ENCODE measurements around the gene GTSE1. TPM values are rescaled to one million over a fixed set of nuclear protein-coding genes. Genes with fewer than 3 reads are reported as not detected.

Gene GTSE1
- polyA plus RNA-seq, 2 of the 4 experiments (the other 2 are of a cell fraction), result 11.5 to 25.7 TPM

- ChIA-PET CTCF (interaction anchor here (0.6 to 11.9 kb wide), 4 partner anchors 9 to 189 kb away, joined by 3 to 184 read pairs (median 4); partner anchors contain the start of gene CELSR1), POLR2A (no interaction called here)
- Histone ChIP-seq H3K4me3 (no peak overlapping the region), H3K4me2 (no peak overlapping the region), H3K27ac (no peak overlapping the region), H3K9me3 (no peaks in the 10 kb centered on the region), H3K4me1 (peaks cover 11% of the 10 kb centered on the region)
- TF ChIP-seq RARB (CRISPR knock-in tag; IDR thresholded peaks at IDR 0.05), result no peak
- FAIRE-seq (no peak), ATAC-seq (no peak), DNase-seq (ENCODE audit: low read depth in 1 of 2, low spot score in 1 of 2) (no peak)
- 89% methylated on average over 7 of the region's 7 CpGs for whole genome bisulfite sequencing (ENCODE audit: missing lambda C conversion rate)
Observed at GRCh38 chr22:46350121-46350520, 53.5 kb downstream of the GTSE1 start.

GRCh38 chr22:46350646-46351045 is 54.0 kb downstream of the GTSE1 start:
- WGBS (ENCODE audit: missing lambda C conversion rate), result 89% methylated on average over 3 of the region's 20 CpGs
- CTCF ChIA-PET, result interaction anchor here (1.5 to 11.9 kb wide), 3 partner anchors 8 to 188 kb away, joined by 4 to 184 read pairs (median 15); partner anchors contain the start of gene CELSR1
- ATAC-seq (no peak), DNase-seq (ENCODE audit: low read depth in 1 of 2, low spot score in 1 of 2) (no peak), FAIRE-seq (no peak)
- TF ChIP-seq NPAS2 (CRISPR knock-in tag; IDR thresholded peaks at IDR 0.05; ENCODE audit: borderline replicate concordance), result no peak
- TF ChIP-seq EP300 (IDR thresholded peaks at IDR 0.05), result no peak
- TF ChIP-seq JUNB (IDR thresholded peaks at IDR 0.05), result no peak
- no peak for TF ChIP-seq CHD2 (IDR thresholded peaks at IDR 0.05; ENCODE audit: low read length, partially characterized antibody)
- TF ChIP-seq HEYL (CRISPR knock-in tag; IDR thresholded peaks at IDR 0.05), result no peak
- no peak for TF ChIP-seq FOXS1 (CRISPR knock-in tag; IDR thresholded peaks at IDR 0.05)
- TF ChIP-seq HES2 (IDR thresholded peaks at IDR 0.05), result no peak
- TF ChIP-seq RARB (CRISPR knock-in tag; IDR thresholded peaks at IDR 0.05), result no peak
- no peak for TF ChIP-seq POLR2A (IDR thresholded peaks at IDR 0.05; ENCODE audit: low read length)
- no peak for TF ChIP-seq FOSL2 (IDR thresholded peaks at IDR 0.05)
- no peak for TF ChIP-seq FOSL2 (CRISPR knock-in tag; IDR thresholded peaks at IDR 0.05)
- TF ChIP-seq HOXB5 (CRISPR knock-in tag; IDR thresholded peaks at IDR 0.05), result no peak
- TF ChIP-seq JUN (IDR thresholded peaks at IDR 0.05), result no peak
- TF ChIP-seq CBX2 (IDR thresholded peaks at IDR 0.05; ENCODE audit: borderline replicate concordance, low read depth), result no peak
- TF ChIP-seq TP53 (CRISPR knock-in tag; IDR thresholded peaks at IDR 0.05), result no peak
- no peak overlapping the region for H3K27ac ChIP-seq
- peaks cover 13% of the 10 kb centered on the region for H3K4me1 ChIP-seq
- H3K4me3 ChIP-seq, result no peak overlapping the region
- no peak overlapping the region for H3K4me2 ChIP-seq
- no peaks in the 10 kb centered on the region for H3K9me3 ChIP-seq
- POLR2A ChIA-PET, result no interaction called here

- TF ChIP-seq MAZ (IDR thresholded peaks at IDR 0.05; ENCODE audit: borderline replicate concordance, low read depth, low read length) (no peak), KDM1A (IDR thresholded peaks at IDR 0.05; ENCODE audit: low read depth) (no peak), HDAC2 (IDR thresholded peaks at IDR 0.05) (no peak), EP300 (IDR thresholded peaks at IDR 0.05) (no peak), NFE2L2 (conservative IDR thresholded peaks at IDR 0.05; ENCODE audit: low read length) (no peak), MYC (IDR thresholded peaks at IDR 0.05; ENCODE audit: borderline replicate concordance, low read length) (no peak), SMC3 (IDR thresholded peaks at IDR 0.05) (no peak), E2F6 (IDR thresholded peaks at IDR 0.05; ENCODE audit: borderline replicate concordance, low read depth) (no peak)
- POLR2A ChIA-PET, result no interaction called here
Observed at GRCh38 chr22:46351131-46351735, 54.6 kb downstream of the GTSE1 start.

GRCh38 chr22:46351767-46352166 is 55.1 kb downstream of the GTSE1 start:
- Histone ChIP-seq H3K9me3 (no peaks in the 10 kb centered on the region), H3K27ac (no peak overlapping the region), H3K4me3 (no peak overlapping the region), H3K4me1 (peaks cover 14% of the 10 kb centered on the region), H3K4me2 (no peak overlapping the region)
- ChIA-PET POLR2A (no interaction called here), CTCF (interaction anchor here (2.1 to 11.9 kb wide), 2 partner anchors 15 to 187 kb away, joined by 15 to 184 read pairs; partner anchors contain the start of gene CELSR1)
- FAIRE-seq, result no peak
- DNase-seq (ENCODE audit: low read depth in 1 of 2, low spot score in 1 of 2), result no peak
- ATAC-seq, result no peak
- WGBS (ENCODE audit: missing lambda C conversion rate), result 93% methylated on average over 7 of the region's 23 CpGs
- no peak for TF ChIP-seq NFE2L2 (conservative IDR thresholded peaks at IDR 0.05; ENCODE audit: low read length)
- TF ChIP-seq ESRRA (IDR thresholded peaks at IDR 0.05; ENCODE audit: borderline replicate concordance, low read length), result no peak
- TF ChIP-seq BHLHE40 (IDR thresholded peaks at IDR 0.05; ENCODE audit: low read depth, low read length), result no peak
- no peak for TF ChIP-seq ZC3H11A (IDR thresholded peaks at IDR 0.05)
- TF ChIP-seq CEBPB (IDR thresholded peaks at IDR 0.05), result no peak
- no peak for TF ChIP-seq CHD2 (IDR thresholded peaks at IDR 0.05; ENCODE audit: low read length, partially characterized antibody)
- no peak for TF ChIP-seq ZFP36 (IDR thresholded peaks at IDR 0.05; ENCODE audit: borderline replicate concordance, partially characterized antibody)

More at GRCh38 chr22:46351131-46351735, 54.6 kb downstream of the GTSE1 start:
- Histone ChIP-seq H3K4me2 (no peak overlapping the region), H3K9me3 (no peaks in the 10 kb centered on the region), H3K4me3 (no peak overlapping the region), H3K27ac (no peak overlapping the region), H3K4me1 (peaks cover 14% of the 10 kb centered on the region)
- WGBS (ENCODE audit: missing lambda C conversion rate), result 91% methylated on average over 16 of the region's 28 CpGs
- FAIRE-seq (no peak), ATAC-seq (no peak), DNase-seq (ENCODE audit: low read depth in 1 of 2, low spot score in 1 of 2) (no peak)
- CTCF ChIA-PET, result interaction anchor here (2.1 to 11.9 kb wide), 2 partner anchors 16 to 187 kb away, joined by 15 to 184 read pairs; partner anchors contain the start of gene CELSR1
